Ovary (tissue), 3 donors: ENCODE measurements around the gene TBC1D24.

Experiments
- CTCF ChIP-seq, 3 donors: fragments of 450-650 bp in 2 of 3; fragments of 200-600 bp in 1 of 3; IDR thresholded peaks; one replicate each; pipeline versions ENCODE4 v1.5.1 to v1.8.0; 2016 to 2022; ENCODE audit warnings: antibody characterized with exemption in 3 of 3, mild to moderate bottlenecking in 1 of 3
- EP300 ChIP-seq: sonication (generic); formaldehyde crosslinking; IDR thresholded peaks from one replicate; pipeline ENCODE4 v1.6.1; 2017; ENCODE audit warnings: antibody characterized with exemption
- POLR2A ChIP-seq: fragments of 450-650 bp; IDR thresholded peaks from one replicate; pipeline ENCODE4 v1.6.1; 2017; ENCODE audit warnings: antibody characterized with exemption, mild to moderate bottlenecking, moderate library complexity
- donor health status: DM: no; HTN: no; CAD: no.

DNA sequence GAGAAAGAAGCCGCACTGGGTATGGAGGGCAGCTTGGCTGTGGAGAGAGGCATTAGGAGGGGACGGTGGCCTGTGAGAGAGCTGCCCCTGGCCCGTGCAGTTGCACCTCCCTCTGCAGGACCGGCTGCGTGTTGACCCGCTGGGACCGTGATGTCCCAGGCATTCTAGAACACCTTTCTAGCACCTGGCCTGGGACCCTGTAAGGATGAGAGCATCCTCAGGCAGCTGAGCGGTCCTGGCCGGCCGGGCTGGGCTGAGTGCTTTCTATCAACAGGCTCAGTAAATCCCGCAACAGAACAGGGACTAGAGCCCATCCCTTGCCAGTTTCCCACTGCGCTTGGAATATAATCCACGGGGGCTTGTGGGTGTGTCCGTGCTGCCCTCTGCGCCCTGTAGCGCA, 14.7 kb downstream of the TBC1D24 start:
- TF ChIP-seq POLR2A: no peak
- TF ChIP-seq CTCF (IDR thresholded peaks at IDR 0.05): no peak
- no peak for TF ChIP-seq EP300
